ENCODE results near the gene GPR183. TPM values are rescaled to one million over a fixed set of nuclear protein-coding genes. Genes with fewer than 3 reads are reported as not detected.

Gene GPR183
- total RNA-seq, 1 donor from 2014 or later: not detected

- Mint-ChIP-seq H3K36me3 (ENCODE audit: low read depth) (peaks cover 11% of the 10 kb centered on the region), H3K27me3 (ENCODE audit: low read depth) (no peaks in the 10 kb centered on the region), H3K4me1 (no peaks in the 10 kb centered on the region), H3K4me3 (no peak overlapping the region), H3K9me3 (no peaks in the 10 kb centered on the region), H3K27ac (ENCODE audit: unreplicated experiment) (no peak overlapping the region)
- DNase-seq (ENCODE audit: low read depth, low spot score): no peak
- no peak for TF ChIP-seq CTCF (conservative IDR thresholded peaks at IDR 0.05)
Observed at GRCh38 chr13:99322297-99323103, 15.3 kb upstream of the GPR183 start.

GRCh38 chr13:99321709-99322108, 14.5 kb upstream of the GPR183 start:
- H3K4me3 Mint-ChIP-seq: no peak overlapping the region
- H3K9me3 Mint-ChIP-seq: no peaks in the 10 kb centered on the region
- DNase-seq (ENCODE audit: low read depth, low spot score): no peak
- peaks cover 11% of the 10 kb centered on the region for H3K36me3 Mint-ChIP-seq (ENCODE audit: low read depth)
- H3K27ac Mint-ChIP-seq (ENCODE audit: unreplicated experiment): no peak overlapping the region
- H3K4me1 Mint-ChIP-seq: peaks cover 1% of the 10 kb centered on the region
- no peaks in the 10 kb centered on the region for H3K27me3 Mint-ChIP-seq (ENCODE audit: low read depth)
- TF ChIP-seq CTCF (conservative IDR thresholded peaks at IDR 0.05): no peak

GRCh38 chr13:99320693-99321481, 13.7 kb upstream of the GPR183 start:
- Mint-ChIP-seq H3K36me3 (ENCODE audit: low read depth) (peaks cover 16% of the 10 kb centered on the region), H3K27ac (ENCODE audit: unreplicated experiment) (no peak overlapping the region), H3K27me3 (ENCODE audit: low read depth) (no peaks in the 10 kb centered on the region), H3K4me3 (no peak overlapping the region), H3K9me3 (no peaks in the 10 kb centered on the region), H3K4me1 (peaks cover 7% of the 10 kb centered on the region)
- TF ChIP-seq CTCF (conservative IDR thresholded peaks at IDR 0.05): no peak
- no peak for DNase-seq (ENCODE audit: low read depth, low spot score)

GRCh38 chr13:99316657-99317256, 9.6 kb upstream of the GPR183 start:
- Mint-ChIP-seq H3K27ac (ENCODE audit: unreplicated experiment) (no peak overlapping the region), H3K27me3 (ENCODE audit: low read depth) (no peaks in the 10 kb centered on the region), H3K36me3 (ENCODE audit: low read depth) (peaks cover 28% of the 10 kb centered on the region), H3K9me3 (no peaks in the 10 kb centered on the region), H3K4me3 (no peak overlapping the region), H3K4me1 (peaks cover 30% of the 10 kb centered on the region)
- no peak for DNase-seq (ENCODE audit: low read depth, low spot score)
- no peak for TF ChIP-seq CTCF (conservative IDR thresholded peaks at IDR 0.05)

- Mint-ChIP-seq H3K27ac (ENCODE audit: unreplicated experiment) (no peak overlapping the region), H3K4me3 (no peak overlapping the region), H3K27me3 (ENCODE audit: low read depth) (no peaks in the 10 kb centered on the region), H3K4me1 (peaks cover 30% of the 10 kb centered on the region), H3K9me3 (no peaks in the 10 kb centered on the region), H3K36me3 (ENCODE audit: low read depth) (peaks cover 28% of the 10 kb centered on the region)
- DNase-seq (ENCODE audit: low read depth, low spot score): no peak
- TF ChIP-seq CTCF (conservative IDR thresholded peaks at IDR 0.05): no peak
Observed at GRCh38 chr13:99316224-99316623, 9.0 kb upstream of the GPR183 start.
